Measurements from ENCODE around the gene CCNL2.
"Not testable (repeated sequence)": the region's sequence is repeated elsewhere in the genome, so short reads cannot be mapped to it uniquely, and the experiment has no call there.

- TF ChIP-seq, protein P1, sequence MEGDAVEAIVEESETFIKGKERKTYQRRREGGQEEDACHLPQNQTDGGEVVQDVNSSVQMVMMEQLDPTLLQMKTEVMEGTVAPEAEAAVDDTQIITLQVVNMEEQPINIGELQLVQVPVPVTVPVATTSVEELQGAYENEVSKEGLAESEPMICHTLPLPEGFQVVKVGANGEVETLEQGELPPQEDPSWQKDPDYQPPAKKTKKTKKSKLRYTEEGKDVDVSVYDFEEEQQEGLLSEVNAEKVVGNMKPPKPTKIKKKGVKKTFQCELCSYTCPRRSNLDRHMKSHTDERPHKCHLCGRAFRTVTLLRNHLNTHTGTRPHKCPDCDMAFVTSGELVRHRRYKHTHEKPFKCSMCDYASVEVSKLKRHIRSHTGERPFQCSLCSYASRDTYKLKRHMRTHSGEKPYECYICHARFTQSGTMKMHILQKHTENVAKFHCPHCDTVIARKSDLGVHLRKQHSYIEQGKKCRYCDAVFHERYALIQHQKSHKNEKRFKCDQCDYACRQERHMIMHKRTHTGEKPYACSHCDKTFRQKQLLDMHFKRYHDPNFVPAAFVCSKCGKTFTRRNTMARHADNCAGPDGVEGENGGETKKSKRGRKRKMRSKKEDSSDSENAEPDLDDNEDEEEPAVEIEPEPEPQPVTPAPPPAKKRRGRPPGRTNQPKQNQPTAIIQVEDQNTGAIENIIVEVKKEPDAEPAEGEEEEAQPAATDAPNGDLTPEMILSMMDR (IDR thresholded peaks at IDR 0.05) = not testable (repeated sequence)
- TF ChIP-seq POLR2A, EP300 (IDR thresholded peaks at IDR 0.05): not testable (repeated sequence)
Observed at GRCh38 chr1:1402901-1403392, 3.8 kb upstream of the CCNL2 start.

All from ovary (tissue), 3 donors.